Measurements from ENCODE around the gene PGM1.
A peak's percentile ranks its signal among the peaks of the same experiment; 100 is the strongest.

Gene PGM1

GRCh38 chr1:63665824-63666223 is 72.6 kb downstream of the PGM1 start:
- no peak for DNase-seq (ENCODE audit: low spot score)

- no peak for DNase-seq (ENCODE audit: low spot score)
Measured at GRCh38 chr1:63668298-63668697, 75.1 kb downstream of the PGM1 start.

- DNase-seq (ENCODE audit: low spot score) = no peak
Measured at GRCh38 chr1:63669151-63669961, 76.1 kb downstream of the PGM1 start.

GRCh38 chr1:63670164-63670563 is 77.0 kb downstream of the PGM1 start:
- DNase-seq (ENCODE audit: low spot score) = no peak

GRCh38 chr1:63671514-63671913 is 78.3 kb downstream of the PGM1 start:
- no peak for DNase-seq (ENCODE audit: low spot score)

GRCh38 chr1:63674238-63674864 is 81.1 kb downstream of the PGM1 start:
- peak; percentile 84 for DNase-seq (ENCODE audit: low spot score)

- DNase-seq (ENCODE audit: low spot score) = no peak
Measured at GRCh38 chr1:63674865-63675419, 81.7 kb downstream of the PGM1 start.

- no peak for DNase-seq (ENCODE audit: low spot score)
Measured at GRCh38 chr1:63675420-63675931, 82.3 kb downstream of the PGM1 start.

GRCh38 chr1:63677497-63677896 is 84.3 kb downstream of the PGM1 start:
- DNase-seq (ENCODE audit: low spot score) = no peak

GRCh38 chr1:63678200-63678599 is 85.0 kb downstream of the PGM1 start:
- no peak for DNase-seq (ENCODE audit: low spot score)

- DNase-seq (ENCODE audit: low spot score) = no peak
Measured at GRCh38 chr1:63679076-63679475, 85.9 kb downstream of the PGM1 start.

- no peak for DNase-seq (ENCODE audit: low spot score)
Measured at GRCh38 chr1:63679589-63679988, 86.4 kb downstream of the PGM1 start.

GRCh38 chr1:63682936-63683335 is 89.7 kb downstream of the PGM1 start:
- no peak for DNase-seq (ENCODE audit: low spot score)

GRCh38 chr1:63683759-63684158 is 90.5 kb downstream of the PGM1 start:
- no peak for DNase-seq (ENCODE audit: low spot score)

- no peak for DNase-seq (ENCODE audit: low spot score)
Measured at GRCh38 chr1:63686696-63687095, 93.5 kb downstream of the PGM1 start.

- peak; percentile 47 for DNase-seq (ENCODE audit: low spot score)
Measured at GRCh38 chr1:63688302-63688890, 95.2 kb downstream of the PGM1 start.

GRCh38 chr1:63690966-63691700 is 97.9 kb downstream of the PGM1 start:
- no peak for DNase-seq (ENCODE audit: low spot score)

GRCh38 chr1:63691701-63692425 is 98.7 kb downstream of the PGM1 start:
- DNase-seq (ENCODE audit: low spot score) = peak; percentile 66

- no peak for DNase-seq (ENCODE audit: low spot score)
Measured at GRCh38 chr1:63693944-63694571, 100.8 kb downstream of the PGM1 start.

- DNase-seq (ENCODE audit: low spot score) = no peak
Measured at GRCh38 chr1:63698001-63698838, 105.0 kb downstream of the PGM1 start.
